Sciatic nerve (tissue), 2 donors: Measurements from ENCODE around the gene ACYP2. TPM values are rescaled to one million over a fixed set of nuclear protein-coding genes. Genes with fewer than 3 reads are reported as not detected.

Source experiments
- ATAC-seq: fragments of 200-7000 bp; cut with Tn5 transposase; one replicate; pipeline ENCODE4 v1.9.1; 2020; ENCODE audit warnings: mild to moderate bottlenecking, moderate library complexity
- DNase-seq: peaks from one replicate; pipeline ENCODE4 v3.0.0-alpha.2; 2020; ENCODE audit warnings: low spot score
- intact Hi-C: fragments of 100-400 bp; cut with DNase I; formaldehyde crosslinking; loops from one replicate; pipeline ENCODE4 v1.14.2; 2022
- total RNA-seq: library from RNA; stranded (reverse); fragmentation: NEBNext Ultra II Directional; extraction: Animal tissue kit (Norgen Biotek cat#: 25700); gene quantifications from one replicate; pipeline ENCODE4 v1.2.1, GENCODE V29; 2021
- donor health status: DM: no; HTN: no; CAD: no.
- donor health status: DM: no; HTN: no; CAD: no.

ACYP2 gene
- total RNA-seq, 1 donor from 2014 or later, result 19.7 TPM

DNA sequence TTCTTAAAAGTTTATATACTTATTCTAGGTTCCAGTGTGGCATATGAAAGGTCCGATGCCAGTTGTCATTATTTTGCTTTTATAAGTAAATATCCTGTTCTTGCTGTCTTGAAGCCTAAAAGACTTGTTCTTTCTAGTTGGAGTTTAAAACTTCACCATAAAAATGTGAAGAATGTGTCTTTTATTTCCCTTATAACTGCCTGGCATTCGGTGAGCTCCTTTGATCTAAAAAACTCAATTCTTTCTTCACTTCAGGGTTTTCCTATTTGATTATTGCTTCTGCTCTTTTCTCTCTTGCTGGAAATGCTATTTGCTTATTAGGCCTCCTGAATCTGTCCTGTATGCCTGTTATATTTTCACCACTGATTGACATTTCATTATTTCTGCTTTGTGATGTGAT lies 89.1 kb downstream of the ACYP2 start:
- ATAC-seq, result no peak
- intact Hi-C loops, result no loop called here
- DNase-seq, result no peak

DNA sequence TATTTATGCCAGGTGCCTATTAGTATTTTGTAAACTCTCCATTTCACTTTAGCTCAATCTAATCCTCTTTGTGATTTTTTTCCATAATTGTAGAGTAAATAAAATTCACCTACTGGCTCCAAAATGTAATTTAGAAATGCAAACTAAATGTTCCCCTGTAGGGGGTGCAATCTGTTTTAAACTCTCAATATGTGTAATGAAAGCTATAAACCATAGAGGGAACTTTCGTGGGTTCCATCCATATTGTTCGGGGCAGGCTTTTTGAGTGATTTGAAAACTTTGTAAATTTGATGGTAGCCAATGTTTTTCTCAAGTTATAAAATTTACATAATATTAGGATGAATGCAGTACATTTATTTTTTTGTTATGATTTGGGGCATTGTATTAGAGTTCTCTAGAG lies 91.2 kb downstream of the ACYP2 start:
- peak; percentile 59 for ATAC-seq
- intact Hi-C loops, result no loop called here
- DNase-seq, result no peak

- DNase-seq (no peak), ATAC-seq (peak; percentile 20)
- intact Hi-C loops, result no loop called here
Measured at GRCh38 chr2:54207666-54208195, 92.3 kb downstream of the ACYP2 start.

GRCh38 chr2:54208364-54209240 lies 93.2 kb downstream of the ACYP2 start:
- ATAC-seq (peak; percentile 72), DNase-seq (no peak)
- intact Hi-C loops, result no loop called here

- intact Hi-C loops, result no loop called here
- DNase-seq, result no peak
- peak; percentile 68 for ATAC-seq
Measured at GRCh38 chr2:54209379-54209778, 94.0 kb downstream of the ACYP2 start.

DNA sequence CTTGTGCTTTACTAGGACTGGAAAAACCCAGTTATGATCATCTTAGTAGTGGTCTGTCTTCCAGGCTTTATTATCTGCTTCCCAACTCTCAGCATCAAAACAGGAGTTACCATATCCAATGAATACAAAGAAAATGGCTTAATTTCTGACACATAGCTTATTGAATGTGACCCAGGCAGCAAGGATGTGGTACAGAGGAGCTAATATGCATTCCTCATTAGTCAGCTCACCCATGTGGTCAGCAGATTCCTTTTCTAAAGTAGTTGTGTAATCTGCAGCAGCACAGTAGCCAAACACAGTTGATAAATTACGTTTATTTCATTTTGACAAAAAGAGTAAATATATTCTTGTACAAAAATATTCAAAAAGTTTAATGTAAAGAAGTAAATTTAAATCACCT lies 97.0 kb downstream of the ACYP2 start:
- ATAC-seq, result peak; percentile 80
- intact Hi-C loops, result no loop called here
- no peak for DNase-seq

GRCh38 chr2:54213082-54213481 lies 97.7 kb downstream of the ACYP2 start:
- intact Hi-C loops, result no loop called here
- DNase-seq (no peak), ATAC-seq (no peak)

DNA sequence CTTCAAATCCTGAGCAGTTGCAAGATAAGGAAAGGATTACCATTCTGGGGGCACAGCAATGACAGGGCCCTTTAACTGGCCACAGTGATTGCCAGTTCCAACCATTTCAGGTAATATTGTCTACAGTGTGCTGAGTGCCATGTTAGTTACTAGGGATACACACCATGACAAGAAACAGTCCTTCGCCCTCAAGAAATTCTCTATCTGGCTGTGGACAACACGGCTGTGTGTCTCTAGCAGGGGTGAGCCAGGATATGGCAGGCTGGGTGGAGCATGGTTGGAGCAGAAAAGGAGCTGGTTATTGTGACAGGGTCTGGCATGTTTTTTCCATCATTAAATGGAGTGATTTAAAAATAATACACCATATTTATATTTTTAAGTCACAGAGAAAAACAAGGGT lies 109.6 kb downstream of the ACYP2 start:
- ATAC-seq, result no peak
- intact Hi-C loops, result no loop called here
- no peak for DNase-seq

DNA sequence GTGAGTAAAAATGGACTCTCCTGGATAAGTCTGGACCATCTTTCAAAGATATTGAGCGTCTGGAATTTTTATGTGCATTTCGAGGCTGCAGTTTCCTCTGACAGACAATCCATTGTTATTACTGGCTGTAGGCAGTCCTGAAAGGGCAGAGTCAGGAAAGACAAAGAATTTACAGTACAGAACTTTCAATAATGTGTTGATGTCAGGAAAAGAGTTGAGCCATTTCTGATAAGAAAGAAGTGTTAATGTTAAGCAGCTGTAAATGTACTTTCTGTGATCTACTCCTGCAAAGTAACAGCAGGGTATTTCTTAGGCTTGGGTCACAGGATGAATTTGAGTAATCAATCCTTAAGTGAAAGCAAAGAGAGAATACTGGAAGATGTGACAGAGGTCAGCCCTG lies 110.8 kb downstream of the ACYP2 start:
- intact Hi-C loops, result no loop called here
- no peak for ATAC-seq
- DNase-seq, result no peak

DNA sequence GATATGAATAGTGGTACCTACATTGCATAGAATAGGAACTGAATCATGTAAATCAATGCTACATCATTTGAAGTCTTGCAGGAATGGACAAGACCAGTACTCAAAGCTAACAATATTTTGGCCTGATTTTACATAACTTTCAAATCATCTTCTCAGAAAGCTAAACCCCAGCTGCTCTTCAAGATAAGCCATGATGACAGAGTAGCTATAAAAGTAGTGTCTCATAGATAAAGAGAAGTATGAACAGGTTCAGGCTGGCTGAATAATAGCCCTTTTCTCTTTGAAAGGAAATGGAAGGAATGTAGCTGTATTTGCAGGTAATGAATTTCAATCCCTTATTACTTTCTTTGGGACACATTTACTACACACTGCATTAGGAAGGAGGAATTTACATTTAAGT lies 112.4 kb downstream of the ACYP2 start:
- ATAC-seq (no peak), DNase-seq (no peak)
- intact Hi-C loops, result no loop called here

- DNase-seq (no peak), ATAC-seq (peak; percentile 70)
Measured at GRCh38 chr2:54228945-54229344, 113.5 kb downstream of the ACYP2 start.

DNA sequence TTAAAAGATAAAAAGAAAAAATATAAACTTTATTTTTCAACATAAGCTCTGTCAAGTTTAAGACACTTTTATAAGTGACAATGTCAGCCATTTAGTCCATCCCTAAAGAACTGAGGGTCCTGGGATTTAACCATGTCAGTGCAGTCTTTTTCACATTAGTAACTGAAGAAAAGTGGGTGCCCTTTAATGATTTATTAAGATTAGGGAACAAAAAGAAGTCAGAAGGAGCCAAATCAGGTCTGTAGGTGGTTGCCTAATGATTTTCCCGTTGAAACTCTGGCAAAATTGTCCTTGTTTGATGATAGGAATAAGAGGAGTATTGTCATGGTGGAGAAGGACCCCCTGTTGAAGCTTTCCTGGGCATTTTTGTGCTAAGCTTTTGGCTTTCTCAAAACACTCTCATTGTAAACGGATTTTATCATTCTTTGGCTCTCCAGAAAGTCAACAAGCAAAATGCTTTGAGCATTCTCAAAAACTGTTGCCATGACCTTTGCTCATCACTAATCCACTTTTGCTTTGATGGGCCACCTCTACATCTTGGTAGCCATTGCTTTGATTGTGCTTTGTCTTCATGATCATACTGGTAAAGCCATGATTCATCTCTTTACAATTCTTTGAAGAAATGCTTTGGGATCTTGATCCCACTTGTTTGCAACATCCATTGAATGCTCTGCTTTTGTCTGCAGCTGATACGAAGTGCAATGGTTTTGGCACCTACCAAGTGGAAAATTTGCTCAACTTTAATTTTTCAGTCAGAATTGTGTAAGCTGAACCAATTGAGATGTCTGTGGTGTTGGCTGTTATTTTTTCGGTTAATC lies 118.6 kb downstream of the ACYP2 start:
- ATAC-seq (peak; percentile 55), DNase-seq (no peak)
- intact Hi-C loops, result no loop called here

More at GRCh38 chr2:54228945-54229344, 113.5 kb downstream of the ACYP2 start:
- intact Hi-C loops, result no loop called here

DNA sequence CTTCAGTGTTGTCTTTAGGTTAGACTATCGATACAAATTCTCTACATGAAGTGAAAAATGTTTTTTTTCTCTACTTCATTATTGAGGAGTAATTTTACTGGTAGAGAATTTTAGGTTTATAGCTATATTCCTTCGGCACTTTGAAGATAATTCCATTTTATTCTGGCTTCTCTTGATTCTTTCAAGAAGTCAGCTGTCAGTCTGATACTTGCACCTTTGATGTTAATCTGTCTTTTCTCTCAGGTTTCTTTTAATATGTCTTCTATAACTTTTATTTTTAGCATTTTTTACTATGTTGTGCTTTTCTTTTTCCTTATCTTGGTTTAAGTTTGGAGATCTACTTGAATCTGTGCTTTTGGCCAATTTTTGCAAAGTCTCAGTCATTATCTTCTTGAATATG lies 122.0 kb downstream of the ACYP2 start:
- intact Hi-C loops, result no loop called here
- ATAC-seq (no peak), DNase-seq (no peak)

GRCh38 chr2:54239427-54239826 lies 124.0 kb downstream of the ACYP2 start:
- DNase-seq (no peak), ATAC-seq (peak; percentile 53)
- intact Hi-C loops, result no loop called here

GRCh38 chr2:54240515-54241469 lies 125.4 kb downstream of the ACYP2 start:
- DNase-seq, result no peak
- peak; percentile 94 for ATAC-seq
- intact Hi-C loops, result no loop called here

GRCh38 chr2:54247115-54247514 lies 131.7 kb downstream of the ACYP2 start:
- ATAC-seq, result no peak
- intact Hi-C loops, result no loop called here
- DNase-seq, result no peak

GRCh38 chr2:54249629-54250028 lies 134.2 kb downstream of the ACYP2 start:
- ATAC-seq (no peak), DNase-seq (no peak)
- intact Hi-C loops, result no loop called here

- intact Hi-C loops, result no loop called here
- no peak for DNase-seq
- ATAC-seq, result no peak
Measured at GRCh38 chr2:54254180-54254579, 138.8 kb downstream of the ACYP2 start.
